Measurements from ENCODE around the gene RABAC1.
"Not testable (repeated sequence)": the region's sequence is repeated elsewhere in the genome, so short reads cannot be mapped to it uniquely, and the experiment has no call there.

The RABAC1 gene

GRCh38 chr19:41927497-41928192, 31.5 kb downstream of the RABAC1 start:
- DNase-seq: peak; percentile 49

GRCh38 chr19:41926763-41927496, 32.2 kb downstream of the RABAC1 start:
- no peak for DNase-seq

GRCh38 chr19:41926028-41926762, 32.9 kb downstream of the RABAC1 start:
- no peak for DNase-seq

DNA sequence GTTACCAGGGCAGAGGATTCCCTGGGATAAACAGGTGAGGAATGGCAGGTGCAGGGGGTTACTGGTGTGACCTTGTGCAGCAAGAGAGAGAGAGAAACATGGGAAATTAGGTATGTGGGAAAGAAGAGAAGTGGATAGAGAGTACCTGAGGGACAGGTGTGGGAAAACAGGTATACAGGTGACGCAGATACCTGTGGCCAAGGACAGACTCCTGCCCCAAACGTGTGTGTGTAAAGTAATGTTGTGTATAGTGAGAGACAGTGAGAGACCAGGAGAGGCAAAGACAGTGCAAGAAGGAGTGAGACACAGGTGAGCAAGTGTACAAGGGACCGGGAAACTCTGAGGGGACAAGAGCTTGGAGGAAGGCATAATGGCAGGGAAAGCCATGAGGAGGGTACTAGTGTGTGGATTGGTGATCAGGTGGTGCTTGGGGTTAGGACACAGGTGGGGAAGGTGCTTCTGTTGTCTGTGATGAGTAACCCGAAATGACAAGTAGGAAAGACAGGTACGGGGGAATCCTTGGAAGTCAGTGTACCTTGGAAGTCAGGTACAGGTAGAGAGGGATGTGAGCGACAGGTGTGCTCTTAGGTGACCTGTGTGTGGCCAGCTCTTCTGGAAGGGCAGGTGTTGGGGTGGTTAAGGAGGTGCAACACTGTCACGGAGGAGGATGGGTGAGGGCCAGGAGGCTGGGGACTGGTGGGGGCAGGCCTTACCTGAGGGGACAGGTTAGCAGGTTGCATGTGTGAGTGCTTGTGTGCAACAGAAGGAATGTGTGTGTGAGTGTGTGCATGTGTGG, 33.7 kb downstream of the RABAC1 start:
- no peak for DNase-seq

DNA sequence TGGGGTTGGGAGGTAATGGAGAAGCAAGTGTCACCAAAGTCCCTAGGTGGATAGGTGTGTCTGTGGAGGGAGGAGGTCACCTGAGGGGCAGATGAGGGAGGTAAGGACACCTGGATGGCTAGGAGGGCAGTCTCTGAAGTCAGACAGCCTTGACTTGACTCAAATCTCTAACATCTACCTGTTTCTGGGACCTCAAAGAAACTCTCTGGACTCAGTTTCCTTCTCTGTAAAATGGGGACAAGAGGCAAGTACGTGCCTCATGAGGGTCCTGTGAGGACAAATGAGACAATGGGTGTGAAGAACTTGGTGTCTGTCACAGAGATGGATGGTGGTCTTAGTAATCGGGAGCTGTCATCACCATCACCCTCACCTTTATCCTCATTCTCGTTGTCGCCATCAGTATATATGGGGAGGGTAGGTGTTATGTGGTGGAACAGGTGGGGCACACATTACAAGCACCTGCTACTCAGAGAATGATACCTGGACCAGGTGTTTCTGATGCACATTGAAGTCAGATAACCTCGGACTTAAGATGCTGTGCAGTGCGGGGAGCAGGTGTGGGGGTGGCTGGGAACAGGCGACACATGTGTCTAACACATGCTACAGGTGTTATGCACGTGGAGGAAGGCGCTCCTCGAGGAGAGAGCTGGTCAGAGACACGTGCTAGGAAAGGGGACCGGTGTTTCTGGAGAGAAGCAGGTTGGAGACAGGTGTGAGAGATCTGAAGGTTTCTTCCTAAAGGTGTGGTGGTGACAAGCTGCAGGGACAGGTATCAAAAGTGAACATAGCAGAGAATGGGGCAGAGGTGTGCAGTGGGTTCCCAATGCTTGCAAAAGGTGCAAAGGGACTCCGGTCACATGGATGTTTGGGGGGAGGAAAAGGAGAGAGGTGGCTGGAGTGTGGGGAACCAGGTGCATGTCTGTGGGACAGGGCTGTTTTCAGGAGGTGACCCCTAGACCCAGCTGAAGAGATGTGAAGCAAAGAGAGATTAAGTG, 34.7 kb downstream of the RABAC1 start:
- no peak for DNase-seq

DNA sequence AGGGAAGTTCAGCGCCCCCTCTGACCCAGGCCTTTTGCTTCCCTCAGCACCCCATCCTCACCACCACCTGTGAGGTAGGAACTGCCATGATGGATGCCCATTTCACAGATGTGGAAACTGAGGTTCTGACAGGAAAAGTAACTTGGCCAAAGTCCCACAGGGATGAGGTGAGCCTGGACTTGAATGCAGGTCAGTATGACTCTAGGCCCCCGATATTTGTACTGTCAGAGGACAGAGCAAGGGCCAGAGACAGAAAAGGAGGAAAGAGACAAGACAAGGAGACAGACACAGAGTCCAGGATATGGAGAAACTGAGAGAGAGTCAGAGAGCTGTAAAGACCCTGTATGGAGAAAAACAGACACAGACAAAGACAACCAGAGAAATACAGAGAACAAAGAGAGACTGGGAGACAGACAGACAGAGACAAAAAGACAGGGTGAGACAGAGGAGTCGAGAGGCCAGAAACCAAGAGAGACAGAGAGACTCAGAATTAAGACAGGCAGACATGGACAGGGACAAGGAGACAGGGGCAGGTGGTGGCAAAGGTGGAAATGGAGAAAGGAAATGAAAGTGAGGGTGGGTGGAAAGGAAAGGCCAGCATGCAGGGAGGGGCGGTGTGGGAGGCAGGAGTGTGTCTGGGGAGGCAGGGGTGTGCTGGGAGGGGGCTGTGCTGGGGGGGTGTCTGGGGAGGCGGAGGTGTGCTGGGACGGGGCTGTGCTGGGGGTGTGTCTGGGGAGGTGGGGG, 35.9 kb downstream of the RABAC1 start:
- no peak for DNase-seq

DNA sequence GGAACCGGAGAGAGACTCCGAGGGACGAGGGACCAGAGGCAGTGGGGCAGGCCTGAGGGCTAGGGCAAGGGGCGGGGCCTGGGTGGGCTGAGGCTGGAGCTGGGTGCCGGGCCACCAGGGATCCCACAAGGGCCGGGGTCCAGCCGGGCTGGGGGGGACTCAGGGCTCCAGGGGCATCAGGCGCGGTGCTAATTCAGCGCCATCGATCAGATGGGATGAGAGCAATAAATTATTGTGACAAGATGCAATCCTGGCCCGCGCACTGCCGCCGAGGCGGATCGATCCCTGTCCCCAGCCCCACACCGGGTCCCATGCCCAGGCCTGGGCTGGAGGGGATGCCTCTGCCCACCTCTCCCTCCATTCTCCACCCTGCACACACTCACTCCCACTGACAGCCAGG, 36.5 kb downstream of the RABAC1 start:
- DNase-seq: no peak

DNA sequence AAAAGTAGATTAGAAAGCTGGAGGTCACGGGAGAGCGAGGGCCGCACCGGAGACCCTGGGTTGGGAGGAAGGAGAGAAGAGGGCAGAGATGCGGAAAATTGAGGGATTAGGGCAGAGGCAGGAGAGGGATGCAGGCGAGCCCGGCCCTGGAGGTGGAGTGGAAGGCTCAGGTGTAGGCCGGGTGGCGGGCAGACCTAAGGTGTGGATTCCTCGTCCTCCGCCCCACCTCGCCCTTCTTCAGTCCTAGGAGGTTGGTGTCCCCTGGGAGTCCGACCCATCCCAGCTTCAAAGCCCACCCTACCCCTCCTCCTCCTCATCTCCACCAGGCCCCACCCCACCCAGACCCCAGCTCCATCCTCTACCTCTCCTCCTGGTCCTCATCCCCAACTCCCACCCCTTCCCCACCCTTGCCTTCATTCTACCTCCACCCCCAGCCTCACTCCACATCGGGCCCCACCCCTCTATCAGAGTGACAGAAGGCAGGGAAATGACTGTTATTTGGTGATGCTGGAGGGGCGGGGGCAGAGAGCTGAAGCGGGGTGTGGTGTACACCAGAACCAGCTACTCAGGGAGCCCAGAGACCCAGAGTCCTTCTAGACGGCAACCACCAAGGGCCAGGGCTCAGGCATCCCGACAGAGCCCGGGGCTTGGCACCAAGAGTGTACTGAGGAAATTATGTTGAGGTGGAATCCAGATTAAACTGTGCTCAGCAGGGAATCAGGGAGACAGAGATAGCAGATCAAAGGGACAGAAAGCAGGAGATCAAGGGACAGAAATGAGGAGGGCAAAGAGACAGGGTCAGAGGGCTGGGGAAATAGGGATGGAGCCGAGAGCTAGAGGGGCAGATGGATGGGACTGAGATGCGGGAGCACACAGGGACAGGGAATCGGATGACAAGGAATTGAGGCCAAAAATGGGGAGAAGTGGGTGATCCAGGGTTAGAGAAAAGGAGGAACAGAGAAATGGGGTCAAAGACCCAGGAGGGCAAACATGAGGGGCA, 37.2 kb downstream of the RABAC1 start:
- no peak for DNase-seq

GRCh38 chr19:41920882-41921576, 38.1 kb downstream of the RABAC1 start:
- no peak for DNase-seq

- no peak for DNase-seq
Measured at GRCh38 chr19:41919948-41920712, 39.0 kb downstream of the RABAC1 start.

- no peak for DNase-seq
Measured at GRCh38 chr19:41918653-41919244, 40.4 kb downstream of the RABAC1 start.

DNA sequence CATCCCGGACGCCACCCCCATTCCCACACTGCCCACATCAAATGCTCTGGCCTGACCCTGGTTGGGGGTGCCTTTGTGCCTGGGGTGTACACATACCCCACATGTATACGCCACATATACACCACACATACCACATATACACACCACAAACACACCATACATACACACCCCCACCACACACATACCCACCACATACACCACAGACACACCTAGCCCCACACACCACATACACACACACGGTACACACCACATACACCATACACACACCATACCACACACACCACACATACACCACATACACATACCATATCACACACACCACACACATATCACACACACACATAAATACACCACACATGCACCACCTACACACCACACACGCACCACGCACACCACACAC, 41.0 kb downstream of the RABAC1 start:
- DNase-seq: no peak

DNA sequence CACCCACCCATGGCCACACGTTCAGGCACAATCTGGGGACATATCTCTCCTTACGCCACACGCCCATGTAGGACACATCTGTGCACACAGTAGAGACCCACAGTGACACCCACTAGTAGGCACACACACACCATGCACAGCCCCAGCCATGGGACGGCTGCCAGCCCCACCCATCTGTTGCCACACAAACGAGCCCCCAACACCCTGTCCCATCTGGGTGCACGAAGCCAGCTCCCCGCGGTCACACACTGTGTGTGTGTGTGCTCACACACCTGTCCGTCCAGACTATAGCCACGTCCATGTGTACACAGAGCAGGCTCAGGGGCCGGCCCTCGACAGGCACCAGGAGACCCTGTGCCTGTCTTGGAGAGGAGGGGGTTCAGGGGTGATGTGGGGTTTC, 41.4 kb downstream of the RABAC1 start:
- DNase-seq: no peak

DNA sequence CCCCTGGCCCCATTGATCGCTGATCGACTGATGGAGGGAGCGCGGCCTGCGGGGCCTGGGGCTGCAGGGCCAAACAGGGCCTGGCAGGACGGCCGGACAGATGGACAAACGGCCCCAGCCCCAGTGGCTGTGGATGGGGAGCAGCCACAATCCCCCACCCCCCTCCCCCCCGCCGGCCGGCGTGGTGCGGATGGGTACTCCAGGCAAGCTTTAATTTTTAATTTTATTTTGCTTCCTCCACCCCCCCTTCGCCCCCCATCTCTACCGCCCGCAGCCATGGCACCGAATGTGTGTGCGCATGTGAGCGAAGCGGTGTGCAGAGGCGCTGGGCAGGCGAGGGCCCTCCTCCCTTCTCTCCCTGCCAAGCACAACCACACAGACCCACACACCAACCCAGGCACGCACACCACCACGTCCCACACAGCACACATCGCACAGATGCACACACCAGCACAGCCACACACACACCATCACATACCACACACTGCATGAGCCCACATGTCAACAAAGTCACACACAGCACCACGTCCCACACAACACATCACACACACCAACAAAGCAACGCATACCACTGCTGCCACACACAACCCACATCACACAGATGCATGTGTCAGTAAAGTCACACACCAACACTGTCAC, 43.2 kb downstream of the RABAC1 start:
- DNase-seq: peak; percentile 25

DNA sequence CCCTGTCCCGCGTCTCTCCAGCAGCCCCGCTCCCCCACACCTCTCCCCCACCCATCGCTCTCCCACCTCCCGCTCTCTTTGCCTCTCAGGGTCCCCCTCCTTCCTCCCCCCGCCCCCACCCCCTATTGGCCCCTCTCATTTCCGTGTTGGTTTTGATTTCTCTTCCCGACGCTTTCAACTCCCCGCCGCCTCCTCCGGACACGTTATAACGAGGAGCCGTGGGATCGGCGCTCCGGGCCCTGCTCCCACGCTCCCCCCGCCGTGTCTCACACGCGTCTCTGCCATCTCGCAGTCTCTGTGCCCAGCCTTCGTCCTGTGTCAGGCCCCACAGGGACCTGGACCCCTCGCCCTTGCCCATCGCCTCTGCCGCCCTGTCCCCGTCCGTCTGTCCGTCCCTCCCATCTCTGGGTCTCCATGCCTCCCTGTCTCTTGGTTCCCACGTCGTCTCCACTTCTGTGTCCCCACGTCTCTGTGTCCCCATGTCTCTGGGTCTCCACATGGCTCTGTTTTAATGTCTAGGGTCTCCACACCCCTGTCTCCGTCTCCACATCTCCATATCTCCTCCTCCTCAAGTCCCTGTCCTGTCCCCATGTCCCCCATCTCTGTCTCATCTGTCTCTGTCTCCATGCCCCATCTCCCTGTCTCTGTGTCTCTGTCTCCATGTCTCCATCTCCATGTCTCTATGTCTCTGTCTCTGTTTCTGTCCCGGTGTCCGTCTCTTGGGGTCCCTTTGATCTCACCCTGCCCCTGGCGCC, 43.9 kb downstream of the RABAC1 start:
- no peak for DNase-seq

- DNase-seq: not testable (repeated sequence)
Measured at GRCh38 chr19:41914424-41914834, 44.7 kb downstream of the RABAC1 start.

Measured in CD4-positive, alpha-beta T cell treated with Interleukin-17A for 1 hour (primary cell).